Activated CD8-positive, alpha-beta memory T cell treated with anti-CD3 and anti-CD28 coated beads for 4 hours (primary cell): ENCODE measurements around the gene STEAP1B.
"Not testable (repeated sequence)": the region's sequence is repeated elsewhere in the genome, so short reads cannot be mapped to it uniquely, and the experiment has no call there.

ENCODE experiments used
- DNase-seq, 2 donors: peaks; one replicate each; pipeline ENCODE4 v3.0.0-alpha.2; 2020; ENCODE audit warnings: low read depth in 2 of 2

STEAP1B gene

DNA sequence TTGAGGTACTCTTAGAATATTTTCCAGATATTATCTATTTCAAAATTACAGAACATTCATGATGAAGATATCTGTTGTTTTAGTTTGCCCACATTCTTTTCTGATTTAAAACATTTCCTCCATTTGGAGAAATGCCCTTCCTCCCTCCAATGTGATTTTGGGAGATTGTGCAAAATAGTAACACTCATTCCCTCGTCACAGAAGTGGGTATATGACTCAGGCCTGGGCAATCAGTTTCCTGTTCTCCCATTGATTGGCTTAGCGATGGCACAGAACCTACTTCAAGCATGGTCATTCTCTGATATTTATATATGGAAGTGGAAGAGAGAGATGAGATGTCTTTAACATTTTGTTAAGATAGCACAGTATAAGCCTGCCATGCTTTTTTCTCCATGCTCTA, 3.1 kb downstream of the STEAP1B start:
- not testable (repeated sequence) for DNase-seq

DNA sequence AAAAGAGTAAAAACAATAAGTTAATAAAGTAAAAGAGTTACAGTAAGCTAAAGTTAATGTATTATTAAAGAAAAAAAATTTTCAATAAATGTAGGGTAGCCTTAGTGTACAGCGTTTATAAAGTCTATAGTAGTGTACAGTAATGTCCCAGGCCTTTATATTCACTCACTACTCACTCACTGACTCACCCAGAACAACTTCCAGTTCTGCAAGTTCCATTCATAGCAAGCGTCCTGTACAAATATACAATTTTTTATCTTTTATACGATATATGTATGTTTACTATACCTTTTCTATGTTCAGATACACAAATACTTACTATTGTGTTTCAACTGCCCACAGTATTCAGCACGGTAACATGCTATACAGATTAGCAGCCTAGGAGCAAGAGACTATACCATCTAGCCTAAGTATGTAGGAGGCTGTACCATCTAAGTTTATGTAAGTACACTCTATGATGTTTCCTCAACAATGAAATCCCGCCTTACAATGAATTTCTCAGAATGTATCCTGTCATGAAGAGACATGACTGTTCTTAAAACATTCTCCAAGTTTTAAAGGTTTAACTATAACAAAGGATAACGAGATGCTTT, 3.6 kb downstream of the STEAP1B start:
- not testable (repeated sequence) for DNase-seq

DNA sequence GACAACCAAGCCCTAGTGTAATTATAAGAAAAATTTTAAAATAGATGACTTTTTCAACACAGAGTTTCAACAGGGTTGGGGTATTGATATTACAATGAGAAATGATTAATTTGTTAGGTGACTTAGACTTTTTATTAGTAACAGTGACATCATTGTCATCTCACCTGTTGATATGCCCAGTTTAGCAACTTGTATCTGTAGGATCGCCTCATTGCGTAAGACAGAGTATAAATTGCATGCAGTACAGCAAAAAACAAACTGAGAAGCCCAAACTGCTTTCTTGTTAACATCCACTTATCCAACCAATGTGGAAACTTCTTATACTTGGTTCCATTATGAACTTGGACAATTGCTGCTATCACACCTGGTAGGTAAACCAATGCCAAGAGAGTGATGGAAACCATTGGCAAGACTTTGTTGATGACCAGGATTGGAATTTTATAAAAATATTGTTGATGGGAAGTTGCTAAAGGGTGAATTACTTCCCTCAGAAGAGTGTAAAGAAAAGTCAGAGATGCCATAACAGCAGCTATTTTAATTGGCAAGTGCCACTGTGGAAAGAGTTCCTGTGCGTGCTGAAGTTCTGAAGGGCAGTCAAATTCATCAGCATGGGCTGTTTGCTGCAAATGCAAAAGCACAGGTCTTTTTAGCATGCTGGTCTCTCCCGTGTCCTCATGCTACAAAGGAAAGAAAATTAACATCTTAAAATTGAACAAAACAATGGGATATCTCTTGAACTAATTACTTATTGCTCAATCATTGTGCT, 6.6 kb downstream of the STEAP1B start:
- not testable (repeated sequence) for DNase-seq

DNA sequence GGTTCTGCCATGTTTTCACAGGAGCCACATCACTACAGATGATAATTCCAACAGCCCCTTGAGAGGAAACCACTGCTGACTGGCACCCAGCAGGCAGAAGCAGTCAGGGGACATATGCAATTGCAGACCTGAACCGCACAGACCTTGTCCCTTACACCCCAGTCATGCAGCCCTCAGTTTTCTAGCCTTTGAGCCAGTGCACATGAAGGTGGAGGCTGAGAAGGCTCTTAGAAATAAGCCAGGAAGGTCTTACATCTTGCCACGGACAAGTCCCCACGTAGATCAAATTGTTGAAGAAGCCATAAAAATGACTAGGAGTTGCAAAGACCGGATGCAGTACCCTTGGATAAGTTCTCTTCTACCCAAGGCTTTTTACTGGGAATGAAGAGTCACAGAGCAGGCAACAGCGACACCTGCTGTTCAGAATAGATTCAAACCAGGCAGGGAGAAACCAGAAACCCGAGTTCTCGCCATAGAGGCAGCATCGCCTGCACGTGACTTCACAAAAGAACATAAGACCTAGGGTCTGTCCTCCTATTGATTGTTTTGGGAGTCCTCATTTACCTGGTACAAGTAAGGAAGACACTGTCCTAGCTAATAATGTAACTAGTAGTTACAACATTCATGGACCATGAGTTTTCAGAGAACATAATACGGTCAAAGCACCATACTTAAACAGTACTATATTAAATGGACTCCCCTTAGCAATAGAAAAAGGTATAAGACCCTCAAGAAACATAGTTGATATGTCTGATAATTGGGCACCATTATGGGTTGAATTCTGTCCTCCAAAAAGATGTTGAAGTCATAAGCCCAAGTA, 11.1 kb downstream of the STEAP1B start:
- DNase-seq = no peak

DNA sequence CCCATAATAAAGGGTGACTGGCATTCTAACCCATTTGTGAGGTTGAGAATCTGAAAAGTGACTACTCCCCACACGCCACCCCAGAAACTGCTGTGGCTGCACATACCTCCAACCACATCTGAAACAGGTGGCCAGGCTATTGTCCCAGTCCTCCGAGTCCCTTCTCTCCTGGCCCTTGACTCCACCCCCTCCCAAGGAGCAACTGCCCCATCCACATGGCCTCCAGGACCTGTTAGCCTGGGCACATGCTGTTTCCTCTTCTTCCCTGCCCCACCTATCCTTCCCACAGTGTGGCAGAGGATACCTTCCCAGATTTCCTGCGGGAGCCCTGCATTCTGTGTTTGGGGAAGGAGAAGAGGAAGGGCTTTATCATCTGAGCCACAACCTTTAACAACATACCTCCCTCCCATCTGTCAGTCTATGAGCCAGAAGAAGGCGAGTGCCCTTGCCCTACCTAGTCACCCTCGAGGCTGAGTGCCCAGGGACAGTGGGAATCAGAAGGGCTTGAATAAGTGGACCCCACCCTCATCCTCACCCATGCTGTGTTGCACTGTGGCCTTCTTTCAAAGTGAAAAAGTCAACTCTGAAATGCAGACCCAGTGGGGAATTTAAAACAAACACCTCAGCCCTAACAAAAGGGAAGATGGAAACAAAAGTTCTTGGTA, 11.9 kb downstream of the STEAP1B start:
- DNase-seq = no peak

DNA sequence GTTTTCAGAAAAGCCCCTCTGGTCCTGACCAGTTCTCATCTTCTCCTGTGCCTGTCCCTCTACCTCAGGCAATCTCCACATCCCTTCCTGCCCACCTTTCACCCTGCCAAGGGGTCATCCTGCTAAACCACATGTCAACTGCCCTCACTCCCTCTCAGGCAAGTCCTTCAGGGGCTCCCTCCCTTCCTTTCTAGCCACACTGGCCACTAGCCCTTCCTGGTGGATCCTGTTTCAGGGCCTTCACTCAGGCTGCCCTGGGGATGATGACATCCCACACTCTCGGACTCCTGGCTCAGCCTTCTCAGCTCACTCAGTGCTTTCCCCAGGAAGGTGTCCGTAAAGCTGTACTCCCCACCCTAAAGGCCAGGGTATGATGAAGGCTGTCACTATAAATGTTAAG, 13.4 kb downstream of the STEAP1B start:
- DNase-seq = no peak

DNA sequence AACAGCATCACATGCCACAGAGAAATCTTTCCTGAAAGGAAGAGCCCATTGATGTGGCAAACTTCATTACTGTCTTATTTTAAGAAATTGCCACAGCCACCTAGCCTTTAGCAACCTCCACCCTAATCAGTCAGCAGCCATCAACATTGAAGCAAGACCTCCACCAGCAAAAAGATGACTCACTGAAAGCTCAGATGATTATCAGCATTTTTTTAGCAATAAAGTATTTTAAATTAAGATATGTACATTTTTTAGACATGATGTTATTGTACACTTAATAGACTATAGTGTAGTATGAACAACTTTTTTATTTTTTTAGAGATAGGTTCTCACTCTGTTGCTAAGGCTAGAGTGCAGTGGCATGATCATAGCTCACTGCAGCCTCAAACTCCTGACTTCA, 14.8 kb downstream of the STEAP1B start:
- no peak for DNase-seq

DNA sequence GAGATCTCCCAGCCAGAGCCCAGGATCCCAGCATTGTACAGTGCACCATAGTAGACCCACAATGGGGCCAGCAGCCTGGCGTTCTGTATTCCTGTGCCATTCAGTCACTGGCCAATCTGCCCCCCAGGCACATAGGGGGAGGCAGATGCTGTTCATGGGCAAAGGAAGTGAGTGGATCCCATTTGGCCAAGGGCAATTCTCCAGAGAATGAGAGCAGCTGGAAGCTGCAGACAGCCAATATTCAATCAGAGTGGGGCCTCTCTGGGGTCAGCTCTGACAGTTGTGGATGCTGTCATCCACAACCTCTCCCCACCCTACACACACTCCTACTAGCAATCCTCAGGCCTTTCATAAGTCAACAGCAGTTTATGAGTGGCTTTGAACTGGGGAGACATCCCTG, 17.5 kb downstream of the STEAP1B start:
- DNase-seq = no peak

DNA sequence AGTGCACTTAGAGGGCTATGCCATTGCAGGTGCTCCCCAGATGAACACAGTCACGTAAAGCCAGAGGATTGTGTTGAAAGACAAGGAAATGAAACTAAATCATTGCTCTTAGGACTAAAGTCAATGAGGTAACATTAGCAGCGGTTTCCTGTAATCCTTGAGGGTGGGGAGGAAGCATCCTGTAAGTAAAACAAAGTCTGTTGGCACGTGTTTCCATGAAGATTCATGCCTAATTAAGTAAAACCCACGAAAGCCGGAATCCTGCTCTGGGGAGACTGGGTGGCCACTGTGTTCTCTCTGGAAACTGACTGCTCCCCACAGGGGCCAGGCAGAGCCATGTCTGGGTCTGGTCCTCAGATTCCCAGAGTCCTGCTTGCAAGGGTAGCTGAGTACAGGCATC, 18.3 kb downstream of the STEAP1B start:
- DNase-seq = no peak

DNA sequence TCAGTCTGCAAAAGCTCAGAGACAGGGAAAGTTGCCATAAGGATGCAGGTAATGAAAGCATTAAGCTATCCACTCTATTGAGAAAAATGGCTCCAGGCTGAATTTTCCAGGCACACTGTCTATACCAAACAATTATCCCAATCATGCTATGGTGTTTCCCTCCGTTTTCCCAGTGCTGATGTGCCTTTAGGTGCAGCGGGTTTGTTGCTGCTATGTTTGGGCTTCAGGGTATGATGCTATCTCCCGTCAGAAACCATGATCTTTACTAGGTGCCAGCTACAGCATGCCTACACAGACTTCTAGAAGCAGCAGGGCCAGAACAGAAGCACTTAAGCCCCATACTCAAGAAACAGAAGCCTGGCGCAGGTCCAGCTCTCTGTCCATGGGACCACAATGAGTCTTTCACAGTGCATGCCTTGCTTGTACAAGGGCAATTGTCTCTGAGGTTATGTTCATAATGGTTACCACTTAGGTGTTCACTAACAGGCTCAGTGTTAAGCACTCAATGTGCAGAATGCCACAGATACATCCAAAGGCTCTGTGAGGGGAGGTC, 19.4 kb downstream of the STEAP1B start:
- no peak for DNase-seq

DNA sequence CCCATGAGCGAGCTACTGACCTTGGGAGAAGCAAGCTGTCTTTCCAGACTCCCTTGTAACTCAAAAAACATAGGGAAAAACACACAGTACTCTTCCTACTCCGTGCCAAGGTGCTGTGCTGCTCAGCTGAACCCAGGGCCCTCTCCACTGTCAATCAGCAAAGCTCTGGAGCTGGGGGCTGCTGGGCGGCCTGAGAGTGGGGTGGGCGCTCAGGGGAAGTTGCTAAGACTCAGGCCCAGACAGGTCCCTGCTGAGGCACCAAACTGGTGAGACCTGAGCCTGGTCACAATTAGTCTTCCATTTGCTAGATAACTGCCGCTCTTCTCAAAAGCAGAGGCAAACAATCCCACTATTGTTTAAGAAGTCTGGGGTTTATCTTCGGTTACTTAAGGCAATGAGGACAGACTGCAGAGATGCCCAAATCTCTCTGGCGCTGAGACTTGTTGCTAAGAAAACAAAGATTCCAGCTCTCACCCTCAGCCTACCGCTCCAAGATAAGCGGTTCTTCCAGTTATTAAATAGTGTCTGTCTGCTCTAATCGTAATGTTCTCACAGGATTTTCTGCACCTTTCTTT, 22.0 kb downstream of the STEAP1B start:
- DNase-seq = no peak

DNA sequence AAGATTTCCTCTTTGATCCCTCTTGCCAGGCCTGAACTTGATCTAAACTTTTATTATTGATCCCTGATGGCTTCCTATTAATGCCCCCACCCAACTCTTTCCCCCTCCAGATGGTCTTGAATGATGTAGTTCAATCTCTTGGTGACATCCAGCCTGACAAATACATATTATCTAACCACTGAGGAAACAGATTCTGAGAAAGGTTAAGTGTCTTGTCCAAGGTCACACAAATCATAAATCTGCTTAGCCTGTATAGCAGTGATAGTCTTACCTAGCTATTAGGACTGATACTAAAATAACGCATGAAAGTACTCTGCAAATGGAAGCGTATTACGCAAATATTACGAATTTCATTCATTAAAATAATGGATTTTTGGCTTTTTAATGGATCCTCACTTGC, 22.7 kb downstream of the STEAP1B start:
- no peak for DNase-seq

DNA sequence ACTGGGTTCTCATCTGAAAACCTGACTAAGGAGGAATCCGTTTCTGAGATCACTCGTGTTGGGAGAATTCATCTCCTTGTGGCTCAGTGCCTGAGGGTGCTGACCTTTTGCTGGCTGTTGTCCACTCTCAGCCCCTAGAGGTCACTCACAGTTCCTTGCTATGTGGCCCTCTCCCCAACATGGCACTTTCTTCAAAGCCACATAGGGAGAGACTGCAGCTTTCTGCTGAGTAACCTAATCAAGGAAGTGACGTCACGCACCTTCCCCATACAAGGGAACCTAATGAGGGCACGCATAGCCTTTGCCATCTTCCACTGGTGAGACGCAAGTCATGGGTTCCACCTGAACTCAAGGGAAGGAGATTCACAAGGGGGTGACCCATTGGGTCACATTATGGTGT, 23.2 kb downstream of the STEAP1B start:
- DNase-seq = no peak

DNA sequence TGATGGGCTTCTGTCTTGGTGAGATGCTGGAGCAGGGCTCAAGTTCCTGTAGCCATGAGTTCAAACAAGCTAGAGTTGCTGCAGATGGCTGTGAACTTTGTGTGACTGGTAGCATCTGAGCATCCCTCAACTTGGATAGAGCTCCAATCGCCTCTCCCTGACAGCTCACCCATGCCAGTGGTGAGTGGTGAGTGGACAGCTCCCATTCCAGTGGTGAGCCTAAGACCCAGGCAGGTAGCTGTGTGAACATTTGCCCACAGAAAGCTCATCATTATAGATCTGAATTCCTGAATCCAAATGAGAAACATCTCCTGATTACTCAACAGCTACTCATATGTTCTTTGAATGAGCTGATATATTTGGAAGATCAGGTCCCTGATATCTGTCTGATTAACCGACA, 25.3 kb downstream of the STEAP1B start:
- no peak for DNase-seq

DNA sequence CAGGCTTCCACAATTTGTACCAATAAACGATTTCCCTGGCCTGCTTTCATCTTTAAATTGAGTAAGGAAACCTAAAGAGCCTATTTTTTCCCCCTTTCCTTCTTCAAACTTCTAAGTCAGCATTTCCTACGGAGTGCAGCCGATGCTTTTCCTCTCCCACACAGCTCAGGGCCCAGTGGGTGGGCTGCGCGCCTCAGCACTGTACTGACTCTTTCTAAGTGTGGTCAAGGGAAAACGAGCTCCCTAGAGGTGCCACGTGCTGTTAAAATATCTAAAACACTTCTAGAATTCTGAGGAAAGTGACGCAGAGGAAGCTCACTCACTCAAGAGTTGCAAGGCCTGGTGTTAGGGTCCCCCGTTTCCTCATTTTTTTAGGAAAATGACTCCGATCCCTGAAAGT, 29.0 kb downstream of the STEAP1B start:
- DNase-seq = no peak

DNA sequence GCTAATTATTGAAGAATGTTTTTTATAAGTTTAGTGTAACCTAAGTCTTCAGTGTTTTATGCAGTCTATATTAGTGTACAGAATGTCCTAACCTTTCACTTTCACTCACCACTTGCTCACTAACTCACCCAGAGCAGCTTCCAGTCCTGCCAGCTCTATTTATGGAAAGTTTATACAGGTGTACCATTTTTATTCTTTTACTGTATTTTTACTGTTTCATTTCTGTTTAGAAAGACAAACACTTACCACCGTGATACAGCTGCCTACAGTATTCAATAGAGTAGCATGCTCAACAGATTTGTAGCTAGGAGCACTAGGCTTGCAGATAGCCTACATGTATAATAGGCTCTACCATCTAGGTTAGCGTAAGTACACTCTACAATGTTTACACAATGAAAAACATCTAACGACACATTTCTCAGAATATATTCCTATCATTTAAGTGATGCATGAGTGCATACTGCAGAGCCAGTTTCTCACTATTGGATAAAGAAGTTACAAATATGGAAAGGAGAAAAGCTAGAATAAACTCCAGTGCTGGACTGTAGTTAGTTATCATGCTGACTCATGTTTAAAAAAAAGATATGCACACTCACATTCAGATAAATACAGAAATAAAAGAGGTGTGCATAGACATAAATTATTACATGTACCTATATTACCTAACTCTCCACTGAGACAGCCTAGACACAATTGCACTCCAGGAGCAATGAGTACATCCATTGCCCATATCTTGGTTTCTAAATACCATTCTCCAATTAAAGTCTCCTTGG, 30.4 kb downstream of the STEAP1B start:
- no peak for DNase-seq

DNA sequence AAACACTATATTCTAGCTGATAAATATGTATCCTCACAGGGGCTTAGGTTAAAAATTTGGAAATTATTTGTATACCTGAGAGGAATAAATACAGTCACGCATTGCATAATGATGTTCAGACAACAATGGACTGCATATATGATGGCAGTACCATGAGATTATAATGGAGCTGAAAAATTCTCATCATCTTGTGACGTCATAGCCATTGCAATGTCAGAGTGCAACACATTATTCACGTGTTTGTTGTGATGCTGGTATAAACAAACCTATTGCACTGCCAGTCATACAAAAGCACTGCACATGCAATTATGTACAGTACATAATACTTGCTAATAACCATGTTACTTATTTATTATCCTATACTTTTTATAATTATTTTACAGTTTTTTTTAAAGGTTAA, 31.4 kb downstream of the STEAP1B start:
- DNase-seq = no peak

DNA sequence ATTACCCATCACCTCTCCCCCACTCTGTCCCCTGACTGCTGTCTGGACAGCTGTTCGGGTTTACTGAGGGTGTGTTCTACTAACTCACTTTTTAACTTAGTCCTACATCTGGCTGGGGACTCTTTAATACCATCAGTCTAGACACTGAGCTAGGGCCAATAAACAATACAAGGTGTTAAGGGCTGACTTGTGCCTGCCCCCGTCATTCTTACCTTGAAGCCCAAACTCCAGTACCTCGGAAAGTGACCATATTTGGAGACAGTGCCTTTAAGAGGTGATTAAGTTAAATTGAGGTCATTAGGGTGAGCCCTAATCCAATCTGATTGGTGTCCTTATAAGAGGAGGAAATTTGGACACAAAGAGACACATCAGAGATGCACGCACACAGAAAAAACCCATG, 35.7 kb downstream of the STEAP1B start:
- DNase-seq = no peak

DNA sequence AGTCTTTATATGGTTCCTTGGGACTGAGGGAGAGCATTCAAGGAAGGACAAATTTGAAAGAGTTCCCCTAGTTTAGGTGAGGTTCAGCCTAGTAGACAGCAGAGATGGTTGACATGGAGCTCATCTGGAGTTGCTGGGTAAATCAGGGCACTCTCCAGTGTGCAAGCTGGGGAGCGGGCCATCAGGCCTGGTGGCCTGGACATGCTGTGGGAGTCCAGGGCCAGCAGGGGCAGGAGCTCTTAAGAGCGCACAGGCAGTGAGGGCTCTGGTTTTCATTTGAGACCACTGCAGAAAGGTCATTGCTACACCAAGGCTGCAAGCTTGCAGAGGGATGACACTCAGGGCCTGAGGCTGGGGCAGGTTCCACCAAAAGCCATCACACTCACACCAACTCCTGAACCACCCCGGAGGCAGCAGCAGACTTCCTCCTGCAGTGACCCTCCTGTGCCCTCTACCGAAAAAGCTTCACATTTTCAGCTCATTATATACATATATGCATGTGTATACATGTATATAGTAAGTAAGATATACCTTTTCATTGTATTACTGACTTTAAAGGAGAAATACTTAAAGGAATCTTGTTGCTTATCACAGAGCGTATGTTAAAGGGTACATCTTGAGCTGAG, 39.5 kb downstream of the STEAP1B start:
- no peak for DNase-seq

DNA sequence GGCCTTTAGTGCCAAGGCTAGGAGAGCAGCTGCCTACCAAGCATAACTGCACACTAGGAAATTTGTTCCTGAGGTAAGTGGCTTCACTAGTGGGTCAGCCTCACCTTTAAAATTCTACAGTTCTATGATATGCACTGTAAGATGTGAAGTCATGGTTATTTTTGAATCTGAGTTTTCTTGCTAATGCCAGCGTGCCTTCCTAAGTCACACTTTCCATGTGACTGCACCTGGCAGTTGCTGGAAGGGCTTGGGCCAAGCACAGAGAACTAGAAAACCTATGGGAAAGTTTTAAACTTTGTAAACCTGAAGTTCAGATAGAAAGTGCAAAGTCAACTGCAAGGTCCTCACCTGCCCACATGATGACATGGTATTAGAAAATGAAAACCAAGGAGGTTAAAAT, 42.5 kb downstream of the STEAP1B start:
- no peak for DNase-seq
